Naive thymus-derived CD4-positive, alpha-beta T cell (primary cell): ENCODE measurements around the gene HIPK2. TPM values are rescaled to one million over a fixed set of nuclear protein-coding genes. Genes with fewer than 3 reads are reported as not detected.

ENCODE experiments used
- ATAC-seq: fragments of 150-1000 bp; cut with Tn5 transposase; 2 replicates; pipeline ENCODE4 v1.10.0; 2021; ENCODE audit warnings: mild to moderate bottlenecking, moderate library complexity
- CTCF ChIA-PET: fragments of 350-600 bp; sonication (Branson Sonifier 250); formaldehyde crosslinking; loops from one replicate; lab custom pipeline; 2021; ENCODE audit warnings: antibody characterized with exemption; lab: Charles Lee
- POLR2A ChIA-PET: fragments of 350-600 bp; sonication (Branson Sonifier 250); formaldehyde crosslinking; loops from one replicate; lab custom pipeline; 2021; ENCODE audit warnings: antibody characterized with exemption, inconsistent platforms; lab: Charles Lee
- DNase-seq, 9 donors: peaks; one replicate each; pipeline versions ENCODE4 v3.0.0 to v3.0.0-alpha.2; 2020 to 2022; ENCODE audit warnings: mixed read lengths in 1 of 9
- H3K27ac ChIP-seq: one replicate; pipeline ENCODE4 v1.7.0; 2013; ENCODE audit warnings: mild to moderate bottlenecking, low read depth, low read length, moderate library complexity
- H3K27me3 ChIP-seq, 2 donors: one replicate each; pipeline ENCODE4 v1.7.0; 2013; ENCODE audit warnings: low read length in 2 of 2, mild to moderate bottlenecking in 2 of 2, moderate library complexity in 2 of 2; ENCODE audit not compliant: control insufficient read depth in 2 of 2, insufficient read depth in 2 of 2
- H3K36me3 ChIP-seq, 3 experiments: 1 replicate in 2 of 3; 2 replicates in 1 of 3; pipeline ENCODE4 v1.7.0; 2013; ENCODE audit warnings: low read length in 3 of 3, mild to moderate bottlenecking in 3 of 3, moderate library complexity in 1 of 3; ENCODE audit not compliant: insufficient read depth in 3 of 3, control insufficient read depth in 2 of 3
- H3K4me1 ChIP-seq, 2 donors: one replicate each; pipeline ENCODE4 v1.7.0; 2013; ENCODE audit warnings: low read length in 2 of 2, mild to moderate bottlenecking in 2 of 2, moderate library complexity in 1 of 2; ENCODE audit not compliant: control insufficient read depth in 2 of 2, insufficient read depth in 2 of 2
- H3K4me3 ChIP-seq: 2 replicates; pipeline ENCODE4 v1.7.0; 2013; ENCODE audit warnings: mild to moderate bottlenecking, low read length
- H3K9me3 ChIP-seq, 3 experiments: 1 replicate in 2 of 3; 2 replicates in 1 of 3; pipeline ENCODE4 v1.7.0; 2013; ENCODE audit warnings: low read length in 3 of 3; ENCODE audit not compliant: control insufficient read depth in 2 of 3
- H3K27ac Mint-ChIP-seq, 9 donors: one replicate each; pipeline ENCODE4 v1.8.0; 2020 to 2022; ENCODE audit warnings: mixed read lengths in 9 of 9, mild to moderate bottlenecking in 8 of 9, moderate library complexity in 5 of 9, inconsistent platforms in 2 of 9
- H3K27me3 Mint-ChIP-seq, 5 donors: one replicate each; pipeline ENCODE4 v1.8.0; 2021 to 2022; ENCODE audit warnings: mixed read lengths in 5 of 5, mild to moderate bottlenecking in 1 of 5
- H3K36me3 Mint-ChIP-seq, 5 donors: one replicate each; pipeline ENCODE4 v1.8.0; 2020 to 2022; ENCODE audit warnings: mixed read lengths in 5 of 5, mild to moderate bottlenecking in 3 of 5, inconsistent platforms in 1 of 5
- H3K4me1 Mint-ChIP-seq, 7 donors: one replicate each; pipeline ENCODE4 v1.8.0; 2020 to 2022; ENCODE audit warnings: mixed read lengths in 7 of 7, mild to moderate bottlenecking in 3 of 7, inconsistent platforms in 1 of 7
- H3K4me3 Mint-ChIP-seq, 10 donors: one replicate each; pipeline ENCODE4 v1.8.0; 2020 to 2022; ENCODE audit warnings: mild to moderate bottlenecking in 10 of 10, mixed read lengths in 10 of 10, moderate library complexity in 6 of 10, inconsistent platforms in 2 of 10
- H3K9me3 Mint-ChIP-seq, 11 donors: one replicate each; pipeline ENCODE4 v1.8.0; 2020 to 2022; ENCODE audit warnings: mixed read lengths in 11 of 11, mild to moderate bottlenecking in 4 of 11, inconsistent platforms in 1 of 11, moderate library complexity in 1 of 11
- intact Hi-C, 2 donors: fragments of 100-400 bp; cut with micrococcal nuclease; formaldehyde crosslinking; loops; one replicate each; pipeline ENCODE4 v1.15.1; 2023
- polyA plus RNA-seq, 2 donors: library from polyadenylated mRNA; unstranded; fragments of 300-500 nt; fragmentation: Illumina TruSeq; gene quantifications; one replicate each; pipeline ENCODE4 v1.2.3, GENCODE V29; 2021
- total RNA-seq, 6 experiments: library from RNA in 5 of 6; stranded (reverse) in 5 of 6; gene quantifications; 1 replicate in 5 of 6; 2 replicates in 1 of 6; pipeline ENCODE4 v1.2.3 and lab custom pipeline; 2021 to 2026

The HIPK2 gene
- total and polyA plus RNA-seq, 7 experiments from 2014 or later, result 4.6 to 44.0 (median 36.1) TPM

DNA sequence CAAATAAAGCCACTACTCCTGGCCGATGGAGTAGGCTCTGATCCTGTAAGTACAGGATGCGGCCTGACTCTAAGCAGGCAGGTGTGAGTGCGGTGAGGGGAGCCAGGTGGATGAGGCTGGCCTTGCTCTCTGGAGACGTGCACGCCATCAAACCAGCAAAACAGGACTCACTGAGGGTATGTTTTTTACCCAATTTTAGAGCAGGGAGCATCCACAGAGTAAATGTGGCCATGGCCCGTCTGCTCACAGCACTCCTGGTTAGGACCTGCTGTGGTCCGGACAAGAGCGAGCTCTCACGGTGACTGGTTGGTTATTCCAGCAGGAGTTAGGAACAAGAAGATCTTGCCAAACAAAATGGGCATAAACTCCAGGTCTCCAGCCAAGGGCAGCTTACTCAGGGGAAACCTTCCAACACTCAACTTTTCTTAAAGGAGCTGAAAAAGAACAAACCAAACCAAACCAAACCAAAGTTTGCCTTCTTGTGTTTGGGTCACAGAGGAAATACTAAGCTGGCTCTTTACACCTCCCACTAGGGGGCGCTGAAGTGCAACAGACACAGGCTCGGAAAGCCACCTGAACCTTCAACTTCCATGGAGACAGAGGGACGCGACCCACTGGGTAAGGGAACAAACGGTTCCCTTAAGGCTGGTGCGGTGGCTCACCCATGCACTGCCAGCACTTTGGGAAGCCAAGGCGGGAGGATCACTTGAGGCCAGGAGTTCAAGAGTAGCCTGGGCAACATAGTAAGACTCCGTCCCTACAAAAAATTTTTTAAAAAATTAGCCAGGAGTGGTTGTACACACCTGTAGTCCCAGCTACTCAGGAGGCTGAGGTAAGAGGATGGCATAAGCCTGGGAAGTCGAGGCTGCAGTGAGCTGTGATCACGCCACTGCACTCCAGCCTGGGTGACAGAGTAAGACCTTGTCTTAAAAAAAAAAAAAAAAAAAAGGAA is 131.9 kb downstream of the HIPK2 start:
- H3K9me3 ChIP-seq, result no peaks in the 10 kb centered on the region
- DNase-seq (peak; percentile 72 to 93 (median 80)), ATAC-seq (peak; percentile 73)
- no peak overlapping the region for H3K27ac ChIP-seq
- H3K27me3 Mint-ChIP-seq, result no peaks in the 10 kb centered on the region
- H3K4me1 ChIP-seq, result peaks cover 0 to 78% of the 10 kb centered on the region in 2 donors
- intact Hi-C loops, result loop anchor here (1.0 to 10.0 kb wide), 12 partner anchors 27 to 658 kb away; partner anchors contain the start of genes HIPK2 (in 1 of the 2), PARP12 (in 1 of the 2) and TBXAS1 (in 1 of the 2)
- peaks cover 0 to 7% (median 3%) of the 10 kb centered on the region in 5 donors for H3K36me3 Mint-ChIP-seq
- no peak overlapping the region for H3K4me3 ChIP-seq
- H3K36me3 ChIP-seq, result no peaks in the 10 kb centered on the region
- H3K27ac Mint-ChIP-seq, result peak overlapping the region in 7 of 9 donors; percentile 46 to 92 (median 64)
- peak overlapping the region in 8 of 10 donors; percentile 44 to 77 (median 61) for H3K4me3 Mint-ChIP-seq
- ChIA-PET POLR2A (interaction anchor here (0.6 to 1.4 kb wide), 4 partner anchors 9 to 330 kb away, joined by 3 read pairs; no protein-coding TSS in a partner anchor), CTCF (interaction anchor here (0.6 to 4.4 kb wide), 32 partner anchors 9 to 613 kb away, joined by 3 to 57 read pairs (median 6); partner anchors contain the start of gene HIPK2)
- H3K4me1 Mint-ChIP-seq, result peaks cover 61 to 96% (median 87%) of the 10 kb centered on the region in 7 donors
- H3K27me3 ChIP-seq, result no peaks in the 10 kb centered on the region
- no peaks in the 10 kb centered on the region for H3K9me3 Mint-ChIP-seq

DNA sequence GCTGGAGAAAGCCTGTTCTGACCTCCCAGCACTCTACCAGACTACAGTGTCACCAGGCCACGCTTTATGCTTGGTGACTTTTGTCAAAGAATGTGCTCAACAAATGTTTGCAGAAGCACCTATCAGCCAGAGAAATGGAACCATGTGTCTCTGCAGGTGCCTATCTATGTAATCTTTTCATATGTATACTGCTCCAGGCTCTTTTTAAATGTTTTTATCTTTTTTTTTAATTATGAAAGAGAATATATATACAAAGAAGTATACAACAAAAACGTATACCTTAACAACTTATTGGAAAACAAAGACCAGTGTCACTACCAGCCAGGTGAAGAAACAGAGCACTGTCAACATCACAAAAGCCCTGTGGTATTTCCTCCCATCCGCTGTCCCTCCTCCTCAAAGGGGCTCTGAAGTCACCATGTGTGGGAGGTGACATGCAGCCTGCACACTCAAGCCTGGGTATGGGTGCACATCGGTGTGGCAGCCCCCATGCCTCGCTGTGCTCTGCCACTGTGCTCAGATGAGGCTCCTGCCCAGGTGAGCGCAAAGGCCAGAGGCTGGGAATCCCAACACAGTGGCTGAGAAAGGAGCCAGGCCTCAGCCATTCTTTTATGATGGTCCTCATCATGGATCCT is 133.7 kb downstream of the HIPK2 start:
- no peaks in the 10 kb centered on the region for H3K27me3 Mint-ChIP-seq
- H3K9me3 ChIP-seq, result no peaks in the 10 kb centered on the region
- H3K27ac Mint-ChIP-seq, result peak overlapping the region; percentile 3 to 92 (median 77)
- peaks cover 0 to 73% of the 10 kb centered on the region in 2 donors for H3K4me1 ChIP-seq
- no peaks in the 10 kb centered on the region for H3K9me3 Mint-ChIP-seq
- H3K4me1 Mint-ChIP-seq, result peaks cover 54 to 96% (median 88%) of the 10 kb centered on the region in 7 donors
- H3K36me3 Mint-ChIP-seq, result peaks cover 0 to 11% (median 4%) of the 10 kb centered on the region in 5 donors
- no peak overlapping the region for H3K4me3 ChIP-seq
- ATAC-seq (peak; percentile 45), DNase-seq (peak in 6 of 9 donors; percentile 42 to 67 (median 52))
- POLR2A ChIA-PET, result no interaction called here
- H3K27ac ChIP-seq, result no peak overlapping the region
- CTCF ChIA-PET, result interaction anchor here (1.2 to 4.4 kb wide), 4 partner anchors 15 to 366 kb away, joined by 3 to 57 read pairs (median 10); no protein-coding TSS in a partner anchor
- H3K36me3 ChIP-seq, result no peaks in the 10 kb centered on the region
- intact Hi-C loops, result loop anchor here (10.0 kb wide), 2 partner anchors 181 to 591 kb away; partner anchors contain the start of gene TBXAS1 (in 1 of the 2)
- peak overlapping the region in 7 of 10 donors; percentile 28 to 63 (median 57) for H3K4me3 Mint-ChIP-seq
- no peaks in the 10 kb centered on the region for H3K27me3 ChIP-seq

DNA sequence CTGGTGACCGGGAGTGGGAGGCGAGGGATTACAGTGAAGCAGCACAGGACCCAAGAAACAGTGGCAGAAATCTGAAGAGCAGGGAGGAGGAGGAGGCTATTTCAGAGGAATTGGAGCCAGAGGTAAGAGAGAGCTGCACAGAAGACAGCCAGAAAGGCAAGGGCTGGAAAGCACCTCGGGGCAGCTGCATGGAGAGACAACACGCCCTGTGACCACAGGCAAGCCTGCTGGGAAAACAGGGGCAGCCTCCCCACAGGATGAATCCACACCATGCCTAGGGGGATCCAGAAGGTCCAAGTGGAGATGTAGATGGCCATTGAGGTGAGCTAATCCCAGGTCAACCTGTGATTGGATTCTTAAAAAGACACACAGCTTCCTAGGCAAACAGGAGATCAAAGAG is 135.5 kb downstream of the HIPK2 start:
- H3K36me3 ChIP-seq, result no peaks in the 10 kb centered on the region
- no peaks in the 10 kb centered on the region for H3K9me3 ChIP-seq
- intact Hi-C loops, result loop anchor here (10.0 kb wide), 2 partner anchors 183 to 593 kb away; partner anchors contain the start of gene TBXAS1 (in 1 of the 2)
- peaks cover 47 to 96% (median 85%) of the 10 kb centered on the region in 7 donors for H3K4me1 Mint-ChIP-seq
- DNase-seq (no peak), ATAC-seq (no peak)
- H3K4me3 Mint-ChIP-seq, result peak overlapping the region in 7 of 10 donors; percentile 2 to 59 (median 22)
- H3K9me3 Mint-ChIP-seq, result peaks cover 0 to 2% (median 0%) of the 10 kb centered on the region in 11 donors
- POLR2A ChIA-PET, result interaction anchor here (0.8 to 1.2 kb wide), 3 partner anchors 9 to 127 kb away, joined by 3 to 5 read pairs (median 3); no protein-coding TSS in a partner anchor
- peaks cover 0 to 62% of the 10 kb centered on the region in 2 donors for H3K4me1 ChIP-seq
- no peak overlapping the region for H3K27ac ChIP-seq
- peaks cover 0 to 14% (median 10%) of the 10 kb centered on the region in 5 donors for H3K36me3 Mint-ChIP-seq
- CTCF ChIA-PET, result interaction anchor here (1.5 to 4.7 kb wide), 3 partner anchors 10 to 363 kb away, joined by 4 to 31 read pairs (median 10); no protein-coding TSS in a partner anchor
- H3K27me3 ChIP-seq, result no peaks in the 10 kb centered on the region
- H3K4me3 ChIP-seq, result no peak overlapping the region
- H3K27me3 Mint-ChIP-seq, result no peaks in the 10 kb centered on the region
- H3K27ac Mint-ChIP-seq, result peak overlapping the region; percentile 2 to 90 (median 65)

DNA sequence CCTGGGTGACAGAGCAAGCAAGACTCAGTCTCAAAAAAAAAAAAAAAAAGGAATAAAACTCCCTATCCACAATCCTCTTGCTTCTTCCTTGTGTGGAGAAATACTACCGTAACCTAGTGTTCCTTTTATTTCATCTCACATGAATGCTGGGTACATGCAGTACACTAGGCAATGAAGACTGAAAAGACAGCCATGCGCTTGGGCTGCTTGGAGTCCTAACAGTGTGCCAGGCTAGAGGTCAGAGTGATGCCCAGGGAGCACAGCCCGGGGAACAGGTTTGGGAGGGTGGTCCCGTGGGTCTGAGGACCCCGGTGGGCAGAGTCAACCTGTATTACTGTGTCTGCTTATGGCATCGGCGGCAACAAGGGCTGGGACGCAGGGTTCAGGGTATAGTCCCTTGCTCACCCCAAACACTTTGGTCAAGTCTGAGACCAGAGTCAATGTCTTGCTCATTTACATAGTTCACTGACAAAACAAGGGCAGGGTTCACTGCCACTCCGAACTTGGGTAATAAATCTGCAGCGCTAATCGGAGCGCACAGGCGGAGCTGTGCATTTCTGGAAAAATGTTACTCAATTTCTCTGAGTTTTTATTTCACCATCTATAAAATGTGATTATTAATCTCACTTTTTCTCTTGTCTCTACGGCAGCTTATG is 136.3 kb downstream of the HIPK2 start:
- H3K4me1 Mint-ChIP-seq, result peaks cover 47 to 96% (median 85%) of the 10 kb centered on the region in 7 donors
- Histone ChIP-seq H3K4me1 (peaks cover under 1 to 62% of the 10 kb centered on the region in 2 donors), H3K9me3 (no peaks in the 10 kb centered on the region), H3K36me3 (no peaks in the 10 kb centered on the region), H3K27ac (no peak overlapping the region), H3K4me3 (no peak overlapping the region), H3K27me3 (no peaks in the 10 kb centered on the region)
- intact Hi-C loops, result loop anchor here (10.0 kb wide), 2 partner anchors 183 to 593 kb away; partner anchors contain the start of gene TBXAS1 (in 1 of the 2)
- CTCF ChIA-PET, result interaction anchor here (1.2 to 4.7 kb wide), 3 partner anchors 10 to 364 kb away, joined by 4 to 31 read pairs (median 10); no protein-coding TSS in a partner anchor
- H3K27me3 Mint-ChIP-seq, result no peaks in the 10 kb centered on the region
- ATAC-seq (no peak), DNase-seq (no peak)
- H3K9me3 Mint-ChIP-seq, result peaks cover 0 to 5% (median 0%) of the 10 kb centered on the region in 11 donors
- POLR2A ChIA-PET, result interaction anchor here (0.8 to 2.0 kb wide), 3 partner anchors 8 to 16 kb away, joined by 3 to 6 read pairs (median 5); no protein-coding TSS in a partner anchor
- no peak overlapping the region for H3K4me3 Mint-ChIP-seq
- H3K27ac Mint-ChIP-seq, result peak overlapping the region in 3 of 9 donors; percentile 57 to 84 (median 64)
- H3K36me3 Mint-ChIP-seq, result peaks cover 0 to 19% (median 13%) of the 10 kb centered on the region in 5 donors

DNA sequence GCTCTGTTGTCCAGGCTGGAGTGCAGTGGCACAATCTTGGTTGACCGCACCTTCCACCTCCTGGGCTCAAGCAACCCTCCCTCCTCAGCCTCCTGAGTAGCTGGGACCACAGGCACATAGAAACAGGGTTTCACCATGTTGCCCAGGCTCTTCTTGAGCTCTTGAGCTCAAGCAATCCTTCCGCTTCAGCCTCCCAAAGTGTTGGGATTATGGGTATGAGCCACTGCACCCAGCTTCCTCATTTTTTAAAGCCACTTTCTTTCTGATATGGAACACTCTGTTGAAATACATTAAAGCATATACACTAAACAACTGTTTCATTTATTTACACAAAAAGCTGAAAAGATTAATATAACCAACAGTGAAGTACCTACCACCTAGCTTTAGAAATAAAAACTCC is 137.1 kb downstream of the HIPK2 start:
- Mint-ChIP-seq H3K4me3 (no peak overlapping the region), H3K27ac (peak overlapping the region in 2 of 9 donors; percentile 37 to 43), H3K36me3 (peaks cover 0 to 25% (median 13%) of the 10 kb centered on the region in 5 donors), H3K27me3 (no peaks in the 10 kb centered on the region), H3K4me1 (peaks cover 49 to 96% (median 86%) of the 10 kb centered on the region in 7 donors), H3K9me3 (peaks cover 0 to 5% (median 0%) of the 10 kb centered on the region in 11 donors)
- DNase-seq (no peak), ATAC-seq (no peak)
- CTCF ChIA-PET, result interaction anchor here (1.2 to 4.7 kb wide), 4 partner anchors 9 to 365 kb away, joined by 4 to 31 read pairs (median 7); no protein-coding TSS in a partner anchor
- POLR2A ChIA-PET, result interaction anchor here (2.0 kb wide), 1 partner anchor 13 kb away, joined by 6 read pairs; no protein-coding TSS in a partner anchor
- Histone ChIP-seq H3K4me1 (peaks cover 4 to 66% of the 10 kb centered on the region in 2 donors), H3K4me3 (no peak overlapping the region), H3K36me3 (no peaks in the 10 kb centered on the region), H3K27ac (no peak overlapping the region), H3K9me3 (no peaks in the 10 kb centered on the region), H3K27me3 (no peaks in the 10 kb centered on the region)
- intact Hi-C loops, result loop anchor here (10.0 kb wide), 2 partner anchors 184 to 594 kb away; partner anchors contain the start of gene TBXAS1 (in 1 of the 2)
